Upper lobe of left lung (tissue), 4 donors: ENCODE measurements around the gene MTSS2.

Experiments used
- CTCF ChIP-seq, 6 experiments: fragments of 450-650 bp in 4 of 6; fragments of 200-600 bp in 2 of 6; sonication (generic) in 2 of 6; IDR thresholded peaks; one replicate each; pipeline ENCODE4 v1.5.1; 2016 to 2019; ENCODE audit warnings: antibody characterized with exemption in 6 of 6
- POLR2A ChIP-seq, 4 donors: fragments of 450-650 bp; IDR thresholded peaks; one replicate each; pipeline ENCODE4 v1.5.1; 2016 to 2017; ENCODE audit warnings: antibody characterized with exemption in 4 of 4, mild to moderate bottlenecking in 2 of 4
- POLR2AphosphoS5 ChIP-seq, 2 donors: sonication (generic); formaldehyde crosslinking; IDR thresholded peaks; one replicate each; pipeline ENCODE4 v1.5.1; 2017; ENCODE audit warnings: antibody characterized with exemption in 2 of 2

- TF ChIP-seq CTCF (IDR thresholded peaks at IDR 0.05) (no peak), POLR2A (IDR thresholded peaks at IDR 0.05) (no peak), POLR2AphosphoS5 (IDR thresholded peaks at IDR 0.05) (no peak)
Observed at GRCh38 chr16:70702624-70703023, 16.8 kb upstream of the MTSS2 start.
